Muscle of leg (tissue), 16 donors: ENCODE measurements around the gene TMEM9. TPM values are rescaled to one million over a fixed set of nuclear protein-coding genes. Genes with fewer than 3 reads are reported as not detected.

Experiments
- DNase-seq: peaks from one replicate; pipeline ENCODE4 v3.0.0; 2013
- H3K27ac ChIP-seq: one replicate; pipeline ENCODE4 v1.5.1; 2013; ENCODE audit warnings: mild to moderate bottlenecking, low read length, control low read depth
- H3K27me3 ChIP-seq: one replicate; pipeline ENCODE4 v1.6.1; 2013; ENCODE audit warnings: low read length; ENCODE audit not compliant: control insufficient read depth, insufficient read depth
- H3K36me3 ChIP-seq: one replicate; pipeline ENCODE4 v1.6.1; 2013; ENCODE audit warnings: low read length; ENCODE audit not compliant: control insufficient read depth, insufficient read depth
- H3K4me1 ChIP-seq: one replicate; pipeline ENCODE4 v1.6.1; 2013; ENCODE audit warnings: low read length; ENCODE audit not compliant: control insufficient read depth, insufficient read depth
- H3K4me3 ChIP-seq: one replicate; pipeline ENCODE4 v1.5.1; 2013; ENCODE audit warnings: low read length, control low read depth
- H3K9me3 ChIP-seq: replicated peaks from 2 replicates; pipeline ENCODE4 v1.6.1; 2013; ENCODE audit warnings: low read depth, low read length; ENCODE audit not compliant: control insufficient read depth
- WGBS: methylation state at CpG from one replicate; pipeline ENCODE4 v1.1.5; 2013; ENCODE audit warnings: missing lambda C conversion rate; ENCODE audit not compliant: insufficient coverage; 5-methylcytosine and 5-hydroxymethylcytosine counted together
- long read RNA-seq, 11 donors: transcript quantifications; one replicate each; lab custom pipeline, GENCODE V29; 2026
- polyA plus RNA-seq, 8 donors: library from polyadenylated mRNA; unstranded; fragments of 120-200 nt; gene quantifications; one replicate each; pipeline versions ENCODE4 v1.2.1 to v1.2.3, GENCODE V29; 2013; ENCODE audit warnings: inconsistent platforms in 1 of 8, low replicate concordance in 1 of 8; ENCODE audit not compliant: insufficient read length in 8 of 8, insufficient read depth in 1 of 8
- total RNA-seq: library from RNA; stranded (reverse); fragments of 120-200 nt; gene quantifications from one replicate; pipeline ENCODE4 v1.2.4, GENCODE V29; 2013

Gene TMEM9
- total RNA-seq (61.8 TPM), polyA plus RNA-seq (10 to 100 TPM; 50.3 to 83.1 (median 70.6) TPM)
- long read RNA-seq, donor 1, transcript TMEM9-201 (5 exons, 1,959 nt), result minor isoform, 5 of 22 reads
- long read RNA-seq, donor 1, transcript TMEM9-204 (6 exons, 1,529 nt), result major isoform, 14 of 22 reads
- long read RNA-seq, donor 1, partial matches to known transcripts, result 0 of 22 reads
- long read RNA-seq, donor 1, other reads (novel, unspliced or antisense), result 0 of 22 reads
- long read RNA-seq, donor 2, transcript TMEM9-204 (6 exons, 1,529 nt), result major isoform, 6 of 7 reads
- long read RNA-seq, donor 2, partial matches to known transcripts, result 0 of 7 reads
- long read RNA-seq, donor 2, other reads (novel, unspliced or antisense), result 0 of 7 reads
- long read RNA-seq, donor 3, transcript TMEM9-204 (6 exons, 1,529 nt), result major isoform, 19 of 32 reads
- long read RNA-seq, donor 3, transcript TMEM9-201 (5 exons, 1,959 nt), result minor isoform, 9 of 32 reads
- long read RNA-seq, donor 3, partial matches to known transcripts, result 0 of 32 reads
- long read RNA-seq, donor 3, other reads (novel, unspliced or antisense), result 0 of 32 reads
- long read RNA-seq, donor 4, transcript TMEM9-201 (5 exons, 1,959 nt), result minor isoform, 6 of 27 reads
- long read RNA-seq, donor 4, transcript TMEM9-209 (6 exons, 938 nt), result minor isoform, 5 of 27 reads
- long read RNA-seq, donor 4, transcript TMEM9-204 (6 exons, 1,529 nt), result major isoform, 15 of 27 reads
- long read RNA-seq, donor 4, partial matches to known transcripts, result 0 of 27 reads
- long read RNA-seq, donor 4, other reads (novel, unspliced or antisense), result 0 of 27 reads
- long read RNA-seq, donor 5, transcript TMEM9-204 (6 exons, 1,529 nt), result major isoform, 53 of 90 reads
- long read RNA-seq, donor 5, transcript TMEM9-201 (5 exons, 1,959 nt), result minor isoform, 21 of 90 reads
- long read RNA-seq, donor 5, partial matches to known transcripts, result 0 of 90 reads
- long read RNA-seq, donor 5, other reads (novel, unspliced or antisense), result 0 of 90 reads
- long read RNA-seq, donor 6, transcript TMEM9-201 (5 exons, 1,959 nt), result minor isoform, 13 of 53 reads
- long read RNA-seq, donor 6, transcript TMEM9-204 (6 exons, 1,529 nt), result major isoform, 32 of 53 reads
- long read RNA-seq, donor 6, partial matches to known transcripts, result 0 of 53 reads
- long read RNA-seq, donor 6, other reads (novel, unspliced or antisense), result 0 of 53 reads
- long read RNA-seq, donor 7, transcript TMEM9-204 (6 exons, 1,529 nt), result major isoform, 28 of 51 reads
- long read RNA-seq, donor 7, transcript TMEM9-201 (5 exons, 1,959 nt), result minor isoform, 15 of 51 reads
- long read RNA-seq, donor 7, partial matches to known transcripts, result 0 of 51 reads
- long read RNA-seq, donor 7, other reads (novel, unspliced or antisense), result 0 of 51 reads
- long read RNA-seq, donor 8, transcript TMEM9-204 (6 exons, 1,529 nt), result major isoform, 19 of 28 reads
- long read RNA-seq, donor 8, partial matches to known transcripts, result 0 of 28 reads
- long read RNA-seq, donor 8, other reads (novel, unspliced or antisense), result 0 of 28 reads
- long read RNA-seq, donor 9, transcript TMEM9-201 (5 exons, 1,959 nt), result minor isoform, 9 of 29 reads
- long read RNA-seq, donor 9, transcript TMEM9-204 (6 exons, 1,529 nt), result major isoform, 19 of 29 reads
- long read RNA-seq, donor 9, partial matches to known transcripts, result 0 of 29 reads
- long read RNA-seq, donor 9, other reads (novel, unspliced or antisense), result 0 of 29 reads
- long read RNA-seq, donor 10, transcript TMEM9-204 (6 exons, 1,529 nt), result major isoform, 22 of 43 reads
- long read RNA-seq, donor 10, transcript TMEM9-201 (5 exons, 1,959 nt), result minor isoform, 16 of 43 reads
- long read RNA-seq, donor 10, partial matches to known transcripts, result 0 of 43 reads
- long read RNA-seq, donor 10, other reads (novel, unspliced or antisense), result 0 of 43 reads
- long read RNA-seq, donor 11, transcript TMEM9-201 (5 exons, 1,959 nt), result minor isoform, 11 of 37 reads
- long read RNA-seq, donor 11, transcript TMEM9-204 (6 exons, 1,529 nt), result major isoform, 22 of 37 reads
- long read RNA-seq, donor 11, partial matches to known transcripts, result 0 of 37 reads
- long read RNA-seq, donor 11, other reads (novel, unspliced or antisense), result 0 of 37 reads

DNA sequence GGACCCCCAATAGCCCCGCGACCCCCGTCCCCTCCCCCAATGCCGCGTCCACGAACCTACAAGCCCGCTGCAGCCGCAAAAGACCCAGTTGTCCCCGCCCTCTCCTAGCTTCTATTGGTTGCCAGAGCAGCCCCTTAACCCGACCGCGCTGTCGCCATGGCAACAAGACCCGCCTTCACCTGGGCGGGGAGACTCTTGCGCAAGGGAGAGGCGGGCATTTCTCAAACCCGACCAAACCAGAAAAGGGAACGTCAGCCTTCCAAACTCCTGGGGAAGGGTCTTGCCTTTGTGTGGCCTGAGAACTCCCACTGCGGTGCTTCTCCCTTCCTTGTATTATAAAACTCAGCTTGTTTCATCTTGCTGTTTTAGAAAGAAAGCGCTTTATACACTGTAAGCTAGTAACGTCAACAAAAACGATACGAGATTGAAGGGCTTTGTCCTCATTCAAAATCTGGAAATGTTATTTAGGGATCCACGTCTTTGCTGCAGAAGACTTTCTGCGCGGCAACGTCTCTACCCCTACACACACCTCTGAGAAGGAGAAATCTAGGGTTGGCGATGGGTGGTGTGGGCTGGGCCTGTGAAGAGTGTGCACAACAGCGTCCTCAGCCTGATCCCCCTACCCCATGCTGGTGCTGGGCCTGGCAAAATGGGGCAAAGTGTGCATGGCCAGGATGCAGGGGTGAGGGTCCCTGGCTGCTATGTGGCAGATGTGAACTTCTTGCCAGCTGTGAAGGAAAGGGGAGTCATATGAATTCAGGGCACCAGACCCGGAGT lies at the start of gene TMEM9:
TSS of gene TMEM9 (minus strand) at position 86 of the 777 bp plus-strand sequence. CDS start 551 bp downstream, outside the sequence.
- peak within 1 kb of the TSS; percentile 86 for H3K4me3 ChIP-seq
- H3K9me3 ChIP-seq, result no peaks in the 10 kb centered on the region
- peak within 1 kb of the TSS; percentile 78 for H3K27ac ChIP-seq
- 0% methylated on average over 19 of the region's 31 CpGs for WGBS
- peak; percentile 99 for DNase-seq
- H3K36me3 ChIP-seq, result peaks cover 23% of the 10 kb centered on the region
- H3K27me3 ChIP-seq, result no peaks in the 10 kb centered on the region
- peaks cover 11% of the 10 kb centered on the region for H3K4me1 ChIP-seq

GRCh38 chr1:201198598-201198997 lies 44.3 kb upstream of the TMEM9 start:
- no peak for DNase-seq
- no CpG with 5 or more reads among the region's 3 CpGs for WGBS
- H3K4me1 ChIP-seq, result peaks cover 14% of the 10 kb centered on the region
- no peak overlapping the region for H3K27ac ChIP-seq
- no peaks in the 10 kb centered on the region for H3K9me3 ChIP-seq
- no peaks in the 10 kb centered on the region for H3K36me3 ChIP-seq
- no peak overlapping the region for H3K4me3 ChIP-seq
- no peaks in the 10 kb centered on the region for H3K27me3 ChIP-seq

DNA sequence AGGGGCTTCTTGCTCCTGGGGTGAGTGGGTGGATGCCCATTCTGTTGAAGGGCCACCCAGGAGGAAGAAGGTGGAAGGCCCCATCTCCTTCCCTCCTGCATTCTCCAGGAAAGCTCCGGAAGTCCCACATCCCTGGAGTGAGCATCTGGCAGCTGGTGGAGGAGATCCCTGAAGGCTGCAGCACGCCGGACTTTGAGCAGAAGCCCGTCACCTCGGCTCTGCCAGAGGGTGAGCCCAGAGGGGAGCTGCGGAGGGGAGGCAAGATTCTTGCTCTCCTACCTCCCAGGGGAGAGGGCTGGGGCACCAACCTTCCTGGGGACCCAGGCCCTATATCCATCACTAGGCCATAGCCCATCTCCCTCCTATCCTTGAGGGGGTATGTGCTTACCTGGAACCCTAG lies 39.8 kb upstream of the TMEM9 start:
- peaks cover 5% of the 10 kb centered on the region for H3K27me3 ChIP-seq
- peaks cover 32% of the 10 kb centered on the region for H3K4me1 ChIP-seq
- WGBS, result 39% methylated on average over 2 of the region's 6 CpGs
- no peaks in the 10 kb centered on the region for H3K9me3 ChIP-seq
- no peak for DNase-seq
- no peak overlapping the region for H3K27ac ChIP-seq
- no peaks in the 10 kb centered on the region for H3K36me3 ChIP-seq
- no peak overlapping the region for H3K4me3 ChIP-seq

- Histone ChIP-seq H3K36me3 (no peaks in the 10 kb centered on the region), H3K27me3 (peaks cover 8% of the 10 kb centered on the region), H3K4me3 (no peak overlapping the region), H3K9me3 (no peaks in the 10 kb centered on the region), H3K4me1 (peaks cover 32% of the 10 kb centered on the region), H3K27ac (peak overlapping the region; percentile 20)
- 17% methylated on average over 1 of the region's 3 CpGs for WGBS
- DNase-seq, result peak; percentile 88
These were observed 38.1 kb upstream of the TMEM9 start for GRCh38 chr1:201192261-201192788.

- WGBS, result 77% methylated on average over 15 of the region's 18 CpGs
- no peak overlapping the region for H3K4me3 ChIP-seq
- H3K27ac ChIP-seq, result no peak overlapping the region
- peaks cover 8% of the 10 kb centered on the region for H3K27me3 ChIP-seq
- H3K4me1 ChIP-seq, result peaks cover 32% of the 10 kb centered on the region
- H3K36me3 ChIP-seq, result no peaks in the 10 kb centered on the region
- no peaks in the 10 kb centered on the region for H3K9me3 ChIP-seq
- no peak for DNase-seq
These were observed 37.5 kb upstream of the TMEM9 start for GRCh38 chr1:201191653-201192260.

DNA sequence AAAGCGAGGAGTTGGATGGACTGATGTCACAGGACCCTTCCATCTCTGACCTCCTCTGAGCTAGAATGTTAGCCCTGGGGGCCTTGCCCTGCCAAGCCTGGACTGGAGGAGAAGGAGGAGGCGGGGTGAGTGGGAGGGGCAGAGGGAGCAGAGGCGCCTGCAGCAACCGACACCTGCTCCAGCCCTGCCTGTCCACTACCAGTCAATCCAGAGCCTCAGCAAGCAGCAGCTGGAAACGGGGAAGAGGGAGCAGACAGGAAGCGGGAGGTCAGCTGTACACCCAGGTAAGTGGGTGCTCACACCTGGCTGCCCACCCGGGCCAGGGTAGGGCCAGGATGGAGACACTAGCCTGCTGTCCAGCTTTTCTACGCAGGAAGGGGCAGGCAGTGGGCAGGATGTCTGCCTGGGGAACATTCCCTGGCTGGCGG lies 36.4 kb upstream of the TMEM9 start, which contains the start of gene IGFN1:
TSS of gene IGFN1 (plus strand) at position 201 of the 428 bp plus-strand sequence. CDS start 2,470 bp downstream, outside the sequence.
- Histone ChIP-seq H3K4me1 (peaks cover 27% of the 10 kb centered on the region), H3K27me3 (peaks cover 8% of the 10 kb centered on the region), H3K4me3 (no peak within 1 kb of the TSS), H3K27ac (no peak within 1 kb of the TSS), H3K9me3 (no peaks in the 10 kb centered on the region), H3K36me3 (no peaks in the 10 kb centered on the region)
- WGBS, result 46% methylated on average over 5 of the region's 9 CpGs
- DNase-seq, result no peak

- DNase-seq, result no peak
- Histone ChIP-seq H3K27ac (no peak overlapping the region), H3K4me1 (peaks cover 28% of the 10 kb centered on the region), H3K36me3 (no peaks in the 10 kb centered on the region), H3K9me3 (no peaks in the 10 kb centered on the region), H3K4me3 (no peak overlapping the region), H3K27me3 (peaks cover 8% of the 10 kb centered on the region)
- 98% methylated on average over 4 of the region's 6 CpGs for WGBS
These were observed 35.7 kb upstream of the TMEM9 start for GRCh38 chr1:201190005-201190404.

DNA sequence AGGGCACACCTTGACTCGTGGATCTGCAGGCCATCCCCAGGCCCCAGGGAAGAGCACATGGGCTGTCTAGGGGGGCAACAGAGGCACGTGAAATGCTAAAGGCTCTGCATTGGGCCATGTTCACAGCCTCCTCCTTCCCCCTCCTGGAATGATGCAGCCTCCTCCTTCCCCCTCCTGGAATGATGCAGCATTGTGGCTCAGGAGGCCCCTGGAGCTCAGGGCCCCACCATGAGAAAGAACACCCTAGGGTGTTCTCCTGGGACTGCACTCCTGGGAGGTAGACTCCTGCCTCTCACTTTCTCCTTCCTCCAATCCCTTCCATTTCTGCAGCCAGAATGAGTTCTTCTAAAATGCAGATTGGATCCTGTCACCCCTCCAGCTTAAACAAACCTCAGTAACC lies 34.8 kb upstream of the TMEM9 start:
- H3K27ac ChIP-seq, result no peak overlapping the region
- peaks cover 36% of the 10 kb centered on the region for H3K4me1 ChIP-seq
- no peaks in the 10 kb centered on the region for H3K36me3 ChIP-seq
- peaks cover 8% of the 10 kb centered on the region for H3K27me3 ChIP-seq
- WGBS, result 49% methylated on average over 2 of the region's 2 CpGs
- no peak for DNase-seq
- no peaks in the 10 kb centered on the region for H3K9me3 ChIP-seq
- H3K4me3 ChIP-seq, result no peak overlapping the region
